Lower leg skin (tissue), 4 donors: ENCODE results near the gene SLC35B2. TPM values are rescaled to one million over a fixed set of nuclear protein-coding genes. Genes with fewer than 3 reads are reported as not detected.

Experiments used
- DNase-seq, 2 donors: peaks; one replicate each; pipeline ENCODE4 v3.0.0-alpha.2; 2019; ENCODE audit warnings: low spot score in 2 of 2
- H3K4me3 ChIP-seq: fragments of 200-600 bp; sonication (generic); 2 replicates; pipeline ENCODE4 v1.5.1; 2017; ENCODE audit warnings: mild to moderate bottlenecking, low read depth; ENCODE audit not compliant: poor library complexity, severe bottlenecking
- CTCF ChIP-seq, 3 donors: fragments of 450-650 bp; IDR thresholded peaks; one replicate each; pipeline ENCODE4 v1.5.1; 2016; ENCODE audit warnings: antibody characterized with exemption in 3 of 3, mild to moderate bottlenecking in 3 of 3, moderate library complexity in 2 of 3
- POLR2A ChIP-seq, 2 donors: fragments of 450-650 bp; IDR thresholded peaks; one replicate each; pipeline ENCODE4 v1.6.1; 2016 to 2017; ENCODE audit warnings: antibody characterized with exemption in 2 of 2, mild to moderate bottlenecking in 1 of 2, moderate library complexity in 1 of 2
- WGBS, 2 donors: methylation state at CpG; one replicate each; pipeline ENCODE4 v1.1.5; 2018; 5-methylcytosine and 5-hydroxymethylcytosine counted together
- intact Hi-C: fragments of 100-400 bp; cut with DNase I; formaldehyde crosslinking; loops from one replicate; pipeline ENCODE4 v1.15.0; 2023; ENCODE audit warnings: low total_unique reads
- total RNA-seq, 4 donors: library from RNA; depleted of rRNA; stranded (reverse); fragments of >200 nt; gene quantifications; one replicate each; pipeline ENCODE4 v1.1.0, GENCODE V29; 2016

The SLC35B2 gene
- total RNA-seq, 4 donors from 2014 or later, result 18.0 to 40.6 (median 32.6) TPM

- TF ChIP-seq POLR2A (IDR thresholded peaks at IDR 0.05) (no peak), CTCF (IDR thresholded peaks at IDR 0.05) (no peak)
- intact Hi-C loops, result no loop called here
- H3K4me3 ChIP-seq, result no peak overlapping the region
- WGBS, 2 donors, result 86 to 89% methylated on average over 7 of the region's 7 CpGs
- DNase-seq, result no peak
Measured at GRCh38 chr6:44228433-44228832, 28.9 kb downstream of the SLC35B2 start.

GRCh38 chr6:44228031-44228430 is 29.3 kb downstream of the SLC35B2 start:
- no peak overlapping the region for H3K4me3 ChIP-seq
- DNase-seq, result no peak
- 82 to 88% methylated on average over 6 of the region's 6 CpGs for WGBS, 2 donors
- intact Hi-C loops, result no loop called here
- TF ChIP-seq POLR2A (IDR thresholded peaks at IDR 0.05) (no peak), CTCF (IDR thresholded peaks at IDR 0.05) (no peak)

- TF ChIP-seq CTCF (IDR thresholded peaks at IDR 0.05) (no peak), POLR2A (IDR thresholded peaks at IDR 0.05) (no peak)
- no peak overlapping the region for H3K4me3 ChIP-seq
- intact Hi-C loops, result no loop called here
- no peak for DNase-seq
- 34 to 72% methylated on average over 6 to 7 of the region's 7 CpGs for WGBS, 2 donors
Measured at GRCh38 chr6:44227148-44227793, 30.1 kb downstream of the SLC35B2 start.

GRCh38 chr6:44226368-44227147 is 30.8 kb downstream of the SLC35B2 start:
- TF ChIP-seq POLR2A (IDR thresholded peaks at IDR 0.05) (no peak), CTCF (IDR thresholded peaks at IDR 0.05) (no peak)
- no peak for DNase-seq
- intact Hi-C loops, result no loop called here
- 32 to 46% methylated on average over 15 of the region's 15 CpGs for WGBS, 2 donors
- H3K4me3 ChIP-seq, result no peak overlapping the region

- intact Hi-C loops, result no loop called here
- H3K4me3 ChIP-seq, result no peak overlapping the region
- no peak for DNase-seq
- WGBS, 2 donors, result 76 to 78% methylated on average over 8 of the region's 8 CpGs
- TF ChIP-seq POLR2A (IDR thresholded peaks at IDR 0.05) (no peak), CTCF (IDR thresholded peaks at IDR 0.05) (no peak)
Measured at GRCh38 chr6:44225579-44226325, 31.6 kb downstream of the SLC35B2 start.
